B cell (primary cell): ENCODE data around the gene LECT2. TPM values are rescaled to one million over a fixed set of nuclear protein-coding genes. Genes with fewer than 3 reads are reported as not detected.

ENCODE experiments used
- ATAC-seq: fragments of 200-7000 bp; cut with Tn5 transposase; one replicate; pipeline ENCODE4 v1.10.0; 2021; ENCODE audit warnings: low read depth, mild to moderate bottlenecking, moderate number of reproducible peaks, moderate library complexity
- CTCF ChIA-PET: fragments of 350-600 bp; sonication (Branson Sonifier 250); formaldehyde crosslinking; loops from one replicate; lab custom pipeline; 2021; ENCODE audit warnings: antibody characterized with exemption, inconsistent platforms; lab: Charles Lee
- POLR2A ChIA-PET: fragments of 350-600 bp; sonication (Branson Sonifier 250); formaldehyde crosslinking; loops from one replicate; lab custom pipeline; 2021; ENCODE audit warnings: antibody characterized with exemption; lab: Charles Lee
- DNase-seq: peaks from one replicate; pipeline ENCODE4 v3.0.0; 2013
- H2AFZ ChIP-seq: 2 replicates; pipeline ENCODE4 v1.6.1; 2012; ENCODE audit warnings: mild to moderate bottlenecking, low read depth, low read length; ENCODE audit not compliant: insufficient read depth, poor library complexity, severe bottlenecking
- H3K27ac ChIP-seq, 2 donors: 1 replicate in 1 of 2; 2 replicates in 1 of 2; pipeline ENCODE4 v1.5.1; 2012 to 2013; ENCODE audit warnings: low read length in 2 of 2, mild to moderate bottlenecking in 2 of 2, moderate library complexity in 1 of 2
- H3K27me3 ChIP-seq, 4 experiments: fragments of 200-600 bp in 1 of 4; sonication (generic) in 1 of 4; replicated peaks in 1 of 4; 1 replicate in 2 of 4; 2 replicates in 2 of 4; pipeline versions ENCODE4 v1.6.1 to v1.7.0; 2013 to 2016; ENCODE audit warnings: low read length in 3 of 4, mild to moderate bottlenecking in 2 of 4, mixed read lengths in 1 of 4, moderate library complexity in 1 of 4; ENCODE audit not compliant: insufficient read depth in 4 of 4, control insufficient read depth in 3 of 4; ENCODE audit errors: control extremely low read depth in 1 of 4
- H3K36me3 ChIP-seq, 2 experiments: replicated peaks in 1 of 2; 1 replicate in 1 of 2; 2 replicates in 1 of 2; pipeline versions ENCODE4 v1.6.1 to v1.7.1; 2013; ENCODE audit warnings: low read length in 1 of 2; ENCODE audit not compliant: insufficient read depth in 2 of 2, control insufficient read depth in 1 of 2; ENCODE audit errors: control extremely low read depth in 1 of 2, extremely low read depth in 1 of 2
- H3K4me1 ChIP-seq, 2 donors: fragments of 200-600 bp in 1 of 2; sonication (generic) in 1 of 2; 1 replicate in 1 of 2; 2 replicates in 1 of 2; pipeline versions ENCODE4 v1.5.1 to v1.6.1; 2013 to 2017; ENCODE audit warnings: low read length in 2 of 2; ENCODE audit not compliant: control insufficient read depth in 2 of 2, insufficient read depth in 2 of 2
- H3K4me2 ChIP-seq: replicated peaks from 2 replicates; pipeline ENCODE3; 2012; ENCODE audit warnings: mild to moderate bottlenecking, low read depth, low read length; ENCODE audit not compliant: poor library complexity, severe bottlenecking
- H3K4me3 ChIP-seq, 5 experiments: fragments of 200-600 bp in 1 of 5; sonication (generic) in 1 of 5; 1 replicate in 3 of 5; 2 replicates in 2 of 5; pipeline versions ENCODE4 v1.5.1 to v1.7.0; 2011 to 2016; ENCODE audit warnings: low read length in 4 of 5, mild to moderate bottlenecking in 4 of 5, low read depth in 2 of 5, control low read depth in 1 of 5, moderate library complexity in 1 of 5; ENCODE audit not compliant: insufficient read depth in 1 of 5; ENCODE audit errors: control extremely low read depth in 1 of 5, extremely low read depth in 1 of 5
- H3K79me2 ChIP-seq: fragments of 200-600 bp; sonication (generic); one replicate; pipeline ENCODE4 v1.6.0; 2016; ENCODE audit warnings: low read length; ENCODE audit not compliant: control insufficient read depth, insufficient read depth
- H3K9ac ChIP-seq: fragments of 200-600 bp; sonication (generic); 2 replicates; pipeline ENCODE4 v1.6.1; 2017; ENCODE audit warnings: mild to moderate bottlenecking, low read length, moderate library complexity
- H3K9me3 ChIP-seq, 3 donors: one replicate each; pipeline versions ENCODE4 v1.6.1 to v1.7.1; 2013; ENCODE audit warnings: low read length in 2 of 3; ENCODE audit not compliant: control insufficient read depth in 2 of 3, insufficient read depth in 1 of 3; ENCODE audit errors: control extremely low read depth in 1 of 3
- H4K20me1 ChIP-seq: 2 replicates; pipeline ENCODE4 v1.6.0; 2012; ENCODE audit warnings: mild to moderate bottlenecking, low read length; ENCODE audit not compliant: insufficient read depth, control insufficient read depth, poor library complexity, severe bottlenecking
- H3K27ac Mint-ChIP-seq: one replicate; pipeline ENCODE4 v1.8.0; 2021; ENCODE audit warnings: mixed read lengths
- H3K27me3 Mint-ChIP-seq: one replicate; pipeline ENCODE4 v1.8.0; 2021; ENCODE audit warnings: mixed read lengths
- H3K4me1 Mint-ChIP-seq: one replicate; pipeline ENCODE4 v1.8.0; 2021; ENCODE audit warnings: mixed read lengths
- H3K4me3 Mint-ChIP-seq: one replicate; pipeline ENCODE4 v1.8.0; 2021; ENCODE audit warnings: mixed read lengths
- H3K9me3 Mint-ChIP-seq: one replicate; pipeline ENCODE4 v1.8.0; 2022; ENCODE audit warnings: mixed read lengths; ENCODE audit not compliant: insufficient read depth
- CTCF ChIP-seq: fragments of 200-600 bp; IDR thresholded peaks from one replicate; pipeline ENCODE4 v1.8.0; 2022; ENCODE audit warnings: antibody characterized with exemption, mild to moderate bottlenecking
- EZH2 ChIP-seq: IDR thresholded peaks from 2 replicates; pipeline ENCODE4 v1.6.1; 2012; ENCODE audit warnings: borderline replicate concordance, low read depth, mild to moderate bottlenecking, moderate library complexity, low read length; ENCODE audit not compliant: insufficient read depth, poor library complexity, severe bottlenecking
- WGBS: methylation state at CpG from one replicate; pipeline ENCODE4 v1.1.5; 2013; ENCODE audit warnings: missing lambda C conversion rate; ENCODE audit not compliant: insufficient coverage; 5-methylcytosine and 5-hydroxymethylcytosine counted together
- intact Hi-C: fragments of 100-400 bp; cut with micrococcal nuclease; formaldehyde crosslinking; loops from one replicate; pipeline ENCODE4 v1.10.0; 2022
- polyA plus RNA-seq: library from polyadenylated mRNA; depleted of rRNA; stranded (reverse); fragments of >200 nt; gene quantifications from 2 replicates; pipeline ENCODE4 v1.2.3, GENCODE V29; 2012
- total RNA-seq, 2 donors: library from RNA; stranded (reverse); fragments of 120-200 nt in 1 of 2; gene quantifications; 1 replicate in 1 of 2; 2 replicates in 1 of 2; pipeline versions ENCODE4 v1.2.3 to v1.2.4, GENCODE V29; 2013 to 2022

Gene LECT2
- total and polyA plus RNA-seq, 2 donors (not counting 1 experiment from before 2014, with no cell fraction given), result not detected

GRCh38 chr5:135934939-135935338 is 19.8 kb downstream of the LECT2 start:
- peaks cover 5% of the 10 kb centered on the region for H3K4me1 Mint-ChIP-seq
- no peaks in the 10 kb centered on the region for H4K20me1 ChIP-seq
- no peaks in the 10 kb centered on the region for H3K79me2 ChIP-seq
- TF ChIP-seq CTCF, result no peak
- TF ChIP-seq EZH2, result no peak
- no peak overlapping the region for H3K27ac ChIP-seq
- peaks cover 0 to 6% (median 5%) of the 10 kb centered on the region in 4 experiments for H3K27me3 ChIP-seq
- H3K36me3 ChIP-seq, result no peaks in the 10 kb centered on the region
- no peak overlapping the region for H3K4me3 Mint-ChIP-seq
- whole genome bisulfite sequencing, result 100% methylated on average over 2 of the region's 3 CpGs
- H3K9me3 Mint-ChIP-seq, result no peaks in the 10 kb centered on the region
- no peaks in the 10 kb centered on the region for H3K9me3 ChIP-seq
- H3K27me3 Mint-ChIP-seq, result peaks cover 37% of the 10 kb centered on the region
- no peak overlapping the region for H3K4me3 ChIP-seq
- H3K27ac Mint-ChIP-seq, result no peak overlapping the region
- H3K4me1 ChIP-seq, result peaks cover 0 to 3% of the 10 kb centered on the region in 2 donors
- ChIA-PET CTCF (interaction anchor here (1.0 kb wide), 1 partner anchor 10 kb away, joined by 3 read pairs; no protein-coding TSS in a partner anchor), POLR2A (no interaction called here)
- intact Hi-C loops, result no loop called here
- H2AFZ ChIP-seq, result no peak overlapping the region
- DNase-seq (no peak), ATAC-seq (no peak)
- no peak overlapping the region for H3K9ac ChIP-seq
- no peak overlapping the region for H3K4me2 ChIP-seq

GRCh38 chr5:135930949-135931295 is 23.9 kb downstream of the LECT2 start:
- H3K4me3 ChIP-seq, result no peak overlapping the region
- Mint-ChIP-seq H3K4me1 (peaks cover 6% of the 10 kb centered on the region), H3K27ac (no peak overlapping the region), H3K9me3 (no peaks in the 10 kb centered on the region), H3K4me3 (peak overlapping the region; percentile 15), H3K27me3 (peaks cover 49% of the 10 kb centered on the region)
- peaks cover 0 to 13% (median 6%) of the 10 kb centered on the region in 4 experiments for H3K27me3 ChIP-seq
- peaks cover 0 to 4% of the 10 kb centered on the region in 2 donors for H3K4me1 ChIP-seq
- WGBS, result 27% methylated on average over 15 of the region's 18 CpGs
- ATAC-seq, result no peak
- DNase-seq, result no peak
- no peak overlapping the region for H2AFZ ChIP-seq
- ChIA-PET CTCF (no interaction called here), POLR2A (no interaction called here)
- no peak overlapping the region for H3K9ac ChIP-seq
- no peak overlapping the region for H3K27ac ChIP-seq
- no peak overlapping the region for H3K4me2 ChIP-seq
- no peaks in the 10 kb centered on the region for H3K79me2 ChIP-seq
- H3K36me3 ChIP-seq, result no peaks in the 10 kb centered on the region
- no peak for TF ChIP-seq EZH2
- no peak for TF ChIP-seq CTCF
- H4K20me1 ChIP-seq, result no peaks in the 10 kb centered on the region
- intact Hi-C loops, result no loop called here
- no peaks in the 10 kb centered on the region for H3K9me3 ChIP-seq
